HL-60/S4 (cell line): ENCODE data around the gene ENPP1.

Experiments
- in situ Hi-C: fragments of 300-500 bp; cut with MboI; formaldehyde crosslinking; loops from 2 replicates; pipeline ENCODE4 v1.14.3; 2022; ENCODE audit warnings: low sequenced_read_pairs

ENPP1 gene

GRCh38 chr6:131807644-131808459, at the start of gene ENPP1:
ENPP1 (plus strand) TSS chr6:131808020; CDS start chr6:131808036, 16 bp downstream.
- in situ Hi-C loops, result no loop called here

GRCh38 chr6:131758920-131759319, 48.9 kb upstream of the ENPP1 start:
- in situ Hi-C loops, result no loop called here

DNA sequence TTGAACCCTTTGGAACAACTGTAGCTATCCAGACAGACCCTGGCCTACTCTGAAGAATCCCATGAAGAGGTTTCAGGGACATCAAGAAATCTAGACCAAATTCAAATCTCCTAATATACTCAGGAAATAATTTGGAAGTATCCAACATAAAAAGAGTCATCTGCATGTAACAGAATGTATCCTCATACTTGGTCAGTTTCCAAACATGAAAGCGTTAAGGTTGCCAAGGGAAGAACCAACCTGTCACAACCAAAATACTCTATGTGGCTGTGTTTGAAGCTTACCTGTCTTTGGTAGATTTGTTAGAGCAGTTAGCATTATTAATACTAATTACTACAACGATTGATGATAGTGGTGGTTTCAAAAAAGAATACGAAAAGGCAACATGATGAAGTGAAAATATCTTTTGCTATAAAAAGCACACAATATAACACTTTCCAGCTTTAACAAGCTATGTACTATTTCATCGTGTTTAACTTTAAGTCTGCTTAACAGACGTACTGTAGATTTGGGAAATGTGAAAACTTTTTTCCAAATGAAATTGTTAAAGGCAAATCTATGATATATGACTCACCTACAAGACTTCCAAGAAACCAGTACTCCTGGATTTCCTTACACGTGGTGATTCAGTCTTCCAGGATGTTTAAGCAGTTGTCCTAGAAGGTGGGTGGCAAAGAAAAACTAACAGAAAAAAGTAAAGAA, 46.6 kb upstream of the ENPP1 start:
- in situ Hi-C loops, result no loop called here

- in situ Hi-C loops, result no loop called here
Observed at GRCh38 chr6:131761762-131762067, 46.1 kb upstream of the ENPP1 start.

DNA sequence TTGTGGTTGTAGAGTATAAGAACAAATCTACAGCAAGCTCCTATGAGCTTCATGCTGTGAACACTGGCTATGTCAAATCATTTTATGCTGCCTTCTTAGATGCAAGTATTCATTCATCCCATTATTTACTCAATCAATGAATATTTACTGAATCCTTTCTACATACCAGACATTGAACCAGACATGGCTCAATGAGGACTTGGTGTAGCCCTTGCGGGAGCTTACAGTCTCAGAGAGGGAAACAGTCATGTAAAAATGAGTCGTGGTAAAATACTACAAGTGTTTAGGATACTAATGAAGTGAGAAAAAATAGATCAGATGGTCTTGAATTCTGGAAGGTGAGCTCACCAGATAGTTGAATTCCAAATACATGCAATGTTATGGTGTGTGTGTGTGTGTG, 44.8 kb upstream of the ENPP1 start:
- in situ Hi-C loops, result no loop called here

DNA sequence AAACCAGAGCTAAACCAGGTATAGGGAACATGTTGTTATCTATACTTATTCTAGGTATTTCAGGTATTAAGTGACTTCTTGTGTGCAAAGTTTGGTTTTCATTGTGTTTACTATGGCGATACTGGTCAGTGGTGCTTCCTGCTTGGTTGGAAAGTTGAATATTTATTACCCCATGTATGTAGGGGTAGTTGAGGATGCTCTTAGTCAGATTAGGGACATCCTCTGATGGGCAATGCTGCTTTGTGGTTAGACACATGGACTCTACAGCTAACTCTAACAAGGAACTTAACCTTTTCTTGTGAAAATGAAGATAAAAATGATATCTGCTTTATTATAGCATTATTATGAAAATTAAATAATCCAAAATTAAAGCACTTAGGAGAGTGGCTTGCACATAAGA, 44.1 kb upstream of the ENPP1 start:
- in situ Hi-C loops, result no loop called here

DNA sequence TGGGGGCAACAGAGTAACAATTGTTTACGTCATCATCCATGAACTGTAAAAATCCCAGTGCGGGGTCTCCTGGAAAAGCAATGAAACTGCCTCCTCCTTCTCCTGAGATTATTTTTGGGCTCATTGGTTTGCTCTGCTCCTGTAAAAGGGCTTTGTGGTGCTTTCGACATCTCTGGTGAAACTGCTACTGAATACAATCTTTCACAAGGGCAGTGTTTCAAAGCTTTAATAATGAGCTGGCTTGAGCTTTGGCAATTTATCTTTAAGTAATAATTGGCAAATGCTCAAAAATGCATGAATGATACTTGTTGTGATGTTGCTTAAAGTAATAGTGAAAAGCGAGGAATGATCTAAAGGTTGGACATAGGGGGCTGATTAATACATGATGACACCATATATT, 43.5 kb upstream of the ENPP1 start:
- in situ Hi-C loops, result no loop called here

GRCh38 chr6:131765081-131765803, 42.6 kb upstream of the ENPP1 start:
- in situ Hi-C loops, result no loop called here

GRCh38 chr6:131765804-131766135, 42.0 kb upstream of the ENPP1 start:
- in situ Hi-C loops, result no loop called here

GRCh38 chr6:131766631-131767030, 41.2 kb upstream of the ENPP1 start:
- in situ Hi-C loops, result no loop called here

- in situ Hi-C loops, result no loop called here
Observed at GRCh38 chr6:131768964-131769363, 38.9 kb upstream of the ENPP1 start.

DNA sequence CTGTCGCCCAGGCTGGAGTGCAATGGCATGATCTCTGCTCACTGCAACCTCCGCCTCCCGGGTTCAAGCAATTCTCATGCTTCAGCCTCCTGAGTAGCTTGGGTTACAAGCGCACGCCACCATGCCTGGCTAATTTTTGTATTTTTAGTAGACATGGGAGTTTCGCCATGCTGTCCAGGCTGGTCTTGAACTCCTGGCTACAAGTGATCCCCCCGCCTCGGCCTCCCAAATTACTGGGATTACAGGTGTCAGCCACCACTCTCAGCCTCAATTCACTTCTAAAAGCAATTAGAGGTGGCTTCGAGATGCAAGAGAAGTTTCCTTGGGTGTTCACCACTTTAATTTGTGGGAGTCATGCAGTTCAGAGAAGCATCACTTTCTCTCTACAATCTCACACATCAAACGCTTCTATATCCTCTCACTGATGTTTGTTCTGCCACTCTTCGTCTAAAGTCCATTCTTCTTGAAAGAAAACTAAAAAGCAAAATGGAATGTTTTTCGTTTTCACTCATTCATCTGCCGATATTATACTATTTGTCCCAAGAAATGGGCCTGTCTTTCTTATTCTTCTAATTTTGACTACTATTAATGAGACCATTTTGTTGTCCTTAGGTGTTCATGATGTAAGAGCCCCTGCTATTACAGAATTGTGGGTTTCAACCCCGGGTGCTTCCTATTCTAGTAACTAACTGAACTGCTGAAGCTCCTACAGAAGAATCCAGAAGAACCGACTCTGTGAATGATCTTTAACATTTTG, 38.3 kb upstream of the ENPP1 start:
- in situ Hi-C loops, result no loop called here

DNA sequence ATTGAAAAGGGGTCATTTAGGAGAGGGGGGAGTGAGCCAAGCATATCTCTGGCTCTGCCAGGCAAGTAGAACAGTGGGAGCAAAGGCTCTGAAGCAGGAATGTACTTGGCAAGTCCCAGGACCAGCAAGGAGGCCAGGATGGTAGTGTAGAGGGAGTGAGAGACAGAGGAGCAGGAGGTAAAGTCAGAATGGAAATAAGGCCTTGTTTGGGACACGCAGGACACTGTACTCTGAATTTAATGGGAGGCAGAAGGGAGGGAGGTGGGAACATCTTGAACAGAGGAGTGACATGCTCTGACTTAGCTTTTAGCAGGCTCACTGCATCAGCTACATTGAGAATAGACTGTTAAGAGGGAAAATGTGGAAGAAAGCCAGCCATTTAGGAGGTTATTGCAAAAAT, 37.0 kb upstream of the ENPP1 start:
- in situ Hi-C loops, result no loop called here

DNA sequence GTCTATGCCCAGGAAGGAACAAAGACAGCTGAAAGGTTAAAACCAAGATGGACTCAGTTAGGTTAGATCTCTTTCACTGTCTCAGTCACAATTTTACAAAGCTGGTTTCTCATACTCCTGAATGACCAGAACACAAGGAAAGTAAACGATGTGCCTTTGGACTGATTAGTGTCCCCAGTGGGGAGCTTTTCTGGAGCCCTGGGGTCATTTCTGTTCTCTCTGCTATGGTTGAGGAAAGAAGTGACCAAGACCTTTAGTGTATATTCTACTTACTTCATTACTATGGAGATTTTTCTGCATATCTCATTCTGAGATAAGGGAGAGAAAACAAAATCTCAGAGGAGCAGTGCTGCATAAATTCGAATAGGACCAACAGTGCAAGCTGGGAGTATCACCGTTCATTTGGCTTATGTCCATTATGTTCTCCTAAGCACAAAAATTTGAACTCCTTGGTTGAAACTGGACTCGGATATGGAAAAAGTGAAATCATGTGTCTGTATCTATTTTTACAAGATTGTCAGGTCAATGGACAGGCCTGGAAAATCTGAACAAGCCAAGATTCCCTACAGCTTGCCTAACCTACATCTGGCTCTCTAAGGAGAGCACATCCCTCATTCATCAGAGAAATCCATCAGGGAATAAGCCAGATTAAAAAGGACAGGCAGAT, 34.4 kb upstream of the ENPP1 start:
- in situ Hi-C loops, result no loop called here

GRCh38 chr6:131775886-131776285, 31.9 kb upstream of the ENPP1 start:
- in situ Hi-C loops, result no loop called here

GRCh38 chr6:131776985-131777384, 30.8 kb upstream of the ENPP1 start:
- in situ Hi-C loops, result no loop called here

DNA sequence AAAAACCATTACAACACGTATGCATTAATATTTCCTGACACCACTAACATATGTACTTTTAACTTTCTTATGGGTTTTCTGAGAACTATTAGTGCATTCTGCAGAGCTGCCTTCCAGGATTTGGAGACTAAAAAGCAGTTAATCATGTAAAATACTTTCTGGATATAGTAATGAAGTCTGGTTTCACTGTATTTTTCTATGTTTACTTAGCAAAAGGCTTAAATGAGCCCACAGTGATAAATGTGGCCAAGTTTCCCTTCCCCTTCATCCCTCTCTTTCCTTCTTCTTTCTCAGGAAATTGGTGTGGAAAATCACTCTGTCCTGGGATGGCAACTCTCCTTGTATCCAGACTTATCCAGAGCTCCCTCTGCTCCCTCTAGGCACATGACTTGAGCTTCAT, 29.7 kb upstream of the ENPP1 start:
- in situ Hi-C loops, result no loop called here

GRCh38 chr6:131779304-131779703, 28.5 kb upstream of the ENPP1 start:
- in situ Hi-C loops, result no loop called here

DNA sequence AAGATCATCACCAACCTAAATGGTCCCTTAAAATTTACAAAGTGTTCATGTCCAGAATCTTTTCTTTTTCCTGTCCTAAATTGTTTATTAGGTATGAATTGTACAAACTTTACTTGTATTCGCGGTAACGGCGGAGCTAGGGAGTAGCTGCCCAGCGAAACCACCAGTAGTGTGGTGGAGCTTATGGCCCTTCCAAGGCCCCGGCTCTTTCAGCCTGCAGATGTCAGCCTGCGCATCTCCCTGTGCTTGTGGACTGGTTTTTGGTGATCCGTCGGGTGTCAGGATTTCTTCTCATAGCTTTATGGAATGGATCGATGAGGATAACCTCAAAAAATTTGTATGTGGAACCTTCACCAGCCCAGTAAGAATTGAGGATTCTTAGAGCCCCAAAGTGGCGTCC, 27.2 kb upstream of the ENPP1 start:
- in situ Hi-C loops, result no loop called here

DNA sequence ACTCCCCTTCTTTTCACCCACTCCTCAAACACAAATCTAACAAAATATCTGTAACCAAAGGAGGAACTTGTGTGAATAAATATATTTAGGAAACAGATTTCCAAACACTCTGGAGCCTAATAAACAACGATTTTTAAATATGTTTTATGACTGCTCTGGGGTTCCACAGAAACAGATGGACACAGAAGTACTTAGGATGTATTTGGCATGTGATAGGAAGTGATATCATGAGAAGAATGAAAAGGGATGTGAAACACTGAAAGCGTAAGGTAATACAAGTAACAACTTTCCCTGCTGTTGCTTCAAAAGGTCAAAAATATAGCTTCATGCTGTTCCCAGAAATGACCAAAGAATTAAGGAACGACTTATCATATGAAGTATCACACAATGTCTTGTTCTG, 26.1 kb upstream of the ENPP1 start:
- in situ Hi-C loops, result no loop called here

DNA sequence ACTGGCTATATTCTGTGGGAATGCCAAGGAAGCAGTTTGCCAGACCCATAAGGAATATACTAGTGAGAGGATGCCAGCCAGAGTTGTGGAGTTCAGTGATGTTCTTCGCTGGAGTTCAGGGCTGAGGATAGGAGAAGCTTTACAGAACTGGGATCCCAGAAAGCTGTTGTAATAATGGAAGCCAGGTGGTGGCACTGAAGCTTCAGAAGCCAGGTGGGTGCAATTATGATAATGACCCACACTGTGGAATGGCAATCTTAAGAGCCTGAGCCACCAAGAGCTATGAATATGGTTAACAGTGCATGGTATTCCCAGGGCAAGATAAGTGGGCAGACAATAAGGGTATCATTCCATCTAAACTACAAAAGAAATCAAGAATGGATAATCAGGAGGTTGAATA, 25.1 kb upstream of the ENPP1 start:
- in situ Hi-C loops, result no loop called here
